Parathyroid adenoma (tissue), 2 donors: ENCODE results near the gene ZFAND2B.
A peak's percentile ranks its signal among the peaks of the same experiment; 100 is the strongest.

Experiments
- H2AFZ ChIP-seq: fragments of 300-600 bp; sonication (generic); one replicate; pipeline ENCODE4 v1.7.0; 2017; ENCODE audit warnings: antibody characterized with exemption, mild to moderate bottlenecking
- H3K27ac ChIP-seq: fragments of 300-600 bp; sonication (generic); one replicate; pipeline ENCODE4 v1.7.0; 2017
- H3K27me3 ChIP-seq: fragments of 300-600 bp; sonication (generic); one replicate; pipeline ENCODE4 v1.7.0; 2017; ENCODE audit warnings: low read length; ENCODE audit not compliant: control insufficient read depth, insufficient read depth
- H3K36me3 ChIP-seq: fragments of 300-600 bp; sonication (generic); one replicate; pipeline ENCODE4 v1.7.0; 2017; ENCODE audit warnings: low read length; ENCODE audit not compliant: control insufficient read depth, insufficient read depth
- H3K4me1 ChIP-seq: fragments of 300-600 bp; sonication (generic); one replicate; pipeline ENCODE4 v1.7.0; 2017; ENCODE audit warnings: control low read depth
- H3K4me2 ChIP-seq: fragments of 300-600 bp; sonication (generic); one replicate; pipeline ENCODE4 v1.7.0; 2017; ENCODE audit warnings: low read length
- H3K4me3 ChIP-seq: fragments of 300-600 bp; sonication (generic); one replicate; pipeline ENCODE4 v1.7.0; 2017; ENCODE audit warnings: low read depth, low read length
- H3K79me2 ChIP-seq: fragments of 300-600 bp; sonication (generic); one replicate; pipeline ENCODE4 v1.7.0; 2017; ENCODE audit warnings: control low read depth
- H3K9ac ChIP-seq: fragments of 300-600 bp; sonication (generic); one replicate; pipeline ENCODE4 v1.7.0; 2017; ENCODE audit warnings: mild to moderate bottlenecking
- H3K9me3 ChIP-seq: fragments of 300-600 bp; sonication (generic); one replicate; pipeline ENCODE4 v1.7.0; 2017; ENCODE audit warnings: low read length; ENCODE audit not compliant: control insufficient read depth
- CTCF ChIP-seq: fragments of 300-600 bp; sonication (generic); IDR thresholded peaks from one replicate; pipeline ENCODE4 v1.7.0; 2017; ENCODE audit warnings: antibody characterized with exemption, mild to moderate bottlenecking
- donor health status: primary hyperparathyroidism.

ZFAND2B gene

GRCh38 chr2:219176818-219177551, 29.6 kb upstream of the ZFAND2B start, which contains the start of gene CNPPD1:
CNPPD1 (minus strand) TSS chr2:219176925; CDS start chr2:219176828, 97 bp downstream.
- Histone ChIP-seq H3K79me2 (peaks cover 8% of the 10 kb centered on the region), H3K4me3 (peak within 1 kb of the TSS; percentile 95), H3K27me3 (no peaks in the 10 kb centered on the region), H3K36me3 (no peaks in the 10 kb centered on the region), H3K27ac (peak within 1 kb of the TSS; percentile 99), H2AFZ (peak within 1 kb of the TSS; percentile 93), H3K9ac (peak within 1 kb of the TSS; percentile 90), H3K4me1 (peaks cover 12% of the 10 kb centered on the region), H3K4me2 (peak within 1 kb of the TSS; percentile 99), H3K9me3 (no peaks in the 10 kb centered on the region)
- TF ChIP-seq CTCF, result no peak

- Histone ChIP-seq H3K27ac (peak within 1 kb of the TSS; percentile 99), H3K9me3 (no peaks in the 10 kb centered on the region), H3K27me3 (no peaks in the 10 kb centered on the region), H3K4me1 (peaks cover 12% of the 10 kb centered on the region), H3K36me3 (no peaks in the 10 kb centered on the region), H3K79me2 (peaks cover 8% of the 10 kb centered on the region), H2AFZ (peak within 1 kb of the TSS; percentile 93), H3K4me2 (peak within 1 kb of the TSS; percentile 99), H3K9ac (peak within 1 kb of the TSS; percentile 90), H3K4me3 (peak within 1 kb of the TSS; percentile 95)
- no peak for TF ChIP-seq CTCF
These were observed 28.8 kb upstream of the ZFAND2B start, which contains the start of gene RETREG2 for GRCh38 chr2:219177552-219178376. RETREG2 (plus strand) TSS chr2:219178275; CDS start chr2:219178353, 78 bp downstream.

- H3K4me1 ChIP-seq, result peaks cover 12% of the 10 kb centered on the region
- H2AFZ ChIP-seq, result peak overlapping the region; percentile 61
These were observed 28.0 kb upstream of the ZFAND2B start for GRCh38 chr2:219178377-219179175.

More at GRCh38 chr2:219178377-219179175, 28.0 kb upstream of the ZFAND2B start:
- Histone ChIP-seq H3K27ac (peak overlapping the region; percentile 99), H3K79me2 (peaks cover 8% of the 10 kb centered on the region), H3K4me2 (peak overlapping the region; percentile 81), H3K9me3 (no peaks in the 10 kb centered on the region), H3K4me3 (peak overlapping the region; percentile 63), H3K9ac (no peak overlapping the region), H3K36me3 (no peaks in the 10 kb centered on the region), H3K27me3 (no peaks in the 10 kb centered on the region)
- no peak for TF ChIP-seq CTCF
